Suprapubic skin (tissue), 3 donors: Measurements from ENCODE around the gene COL23A1.
"Not testable (repeated sequence)": the region's sequence is repeated elsewhere in the genome, so short reads cannot be mapped to it uniquely, and the experiment has no call there.

ENCODE experiments used
- POLR2A ChIP-seq, 2 donors: fragments of 450-650 bp; IDR thresholded peaks; one replicate each; pipeline ENCODE4 v1.6.1; 2017; ENCODE audit warnings: antibody characterized with exemption in 2 of 2, mild to moderate bottlenecking in 2 of 2, moderate library complexity in 2 of 2
- TF ChIP-seq, protein P1 (sequence below), 2 donors: fragments of 200-600 bp in 1 of 2; fragments of 450-650 bp in 1 of 2; sonication (generic) in 1 of 2; IDR thresholded peaks; one replicate each; pipeline ENCODE4 v1.5.1; 2016 to 2019; ENCODE audit warnings: antibody characterized with exemption in 2 of 2, mild to moderate bottlenecking in 1 of 2, moderate library complexity in 1 of 2

DNA sequence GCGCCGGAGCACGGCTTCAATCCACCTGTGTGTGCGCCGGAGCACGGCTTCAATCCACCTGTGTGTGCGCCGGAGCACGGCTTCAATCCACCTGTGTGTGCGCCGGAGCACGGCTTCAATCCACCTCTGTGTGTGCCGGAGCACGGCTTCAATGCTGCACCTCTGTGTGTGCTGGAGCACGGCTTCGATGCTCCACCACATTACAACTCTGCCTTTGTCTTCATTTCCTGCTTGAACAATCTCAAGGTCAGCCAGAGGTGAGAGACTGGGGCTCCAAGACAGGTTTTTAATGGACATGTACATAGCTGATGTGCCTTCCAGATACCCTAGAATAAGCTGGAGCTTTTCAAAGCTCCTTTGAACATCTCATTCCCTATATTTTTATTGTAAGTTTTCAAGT lies 287.9 kb downstream of the COL23A1 start:
- TF ChIP-seq, protein P1, sequence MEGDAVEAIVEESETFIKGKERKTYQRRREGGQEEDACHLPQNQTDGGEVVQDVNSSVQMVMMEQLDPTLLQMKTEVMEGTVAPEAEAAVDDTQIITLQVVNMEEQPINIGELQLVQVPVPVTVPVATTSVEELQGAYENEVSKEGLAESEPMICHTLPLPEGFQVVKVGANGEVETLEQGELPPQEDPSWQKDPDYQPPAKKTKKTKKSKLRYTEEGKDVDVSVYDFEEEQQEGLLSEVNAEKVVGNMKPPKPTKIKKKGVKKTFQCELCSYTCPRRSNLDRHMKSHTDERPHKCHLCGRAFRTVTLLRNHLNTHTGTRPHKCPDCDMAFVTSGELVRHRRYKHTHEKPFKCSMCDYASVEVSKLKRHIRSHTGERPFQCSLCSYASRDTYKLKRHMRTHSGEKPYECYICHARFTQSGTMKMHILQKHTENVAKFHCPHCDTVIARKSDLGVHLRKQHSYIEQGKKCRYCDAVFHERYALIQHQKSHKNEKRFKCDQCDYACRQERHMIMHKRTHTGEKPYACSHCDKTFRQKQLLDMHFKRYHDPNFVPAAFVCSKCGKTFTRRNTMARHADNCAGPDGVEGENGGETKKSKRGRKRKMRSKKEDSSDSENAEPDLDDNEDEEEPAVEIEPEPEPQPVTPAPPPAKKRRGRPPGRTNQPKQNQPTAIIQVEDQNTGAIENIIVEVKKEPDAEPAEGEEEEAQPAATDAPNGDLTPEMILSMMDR (IDR thresholded peaks at IDR 0.05): not testable (repeated sequence)
- not testable (repeated sequence) for TF ChIP-seq POLR2A (IDR thresholded peaks at IDR 0.05)
